ENCODE measurements around the gene GDF3. TPM values are rescaled to one million over a fixed set of nuclear protein-coding genes. Genes with fewer than 3 reads are reported as not detected.
A peak's percentile ranks its signal among the peaks of the same experiment; 100 is the strongest.

The GDF3 gene
- total RNA-seq, 3 donors from 2014 or later, result not detected

- Histone ChIP-seq H3K9me3 (no peaks in the 10 kb centered on the region), H3K4me1 (ENCODE audit: low read depth) (no peaks in the 10 kb centered on the region), H3K4me3 (no peak overlapping the region), H3K36me3 (ENCODE audit: low read depth) (no peaks in the 10 kb centered on the region)
- DNase-seq (no peak), ATAC-seq (no peak)
- TF ChIP-seq, protein P1, sequence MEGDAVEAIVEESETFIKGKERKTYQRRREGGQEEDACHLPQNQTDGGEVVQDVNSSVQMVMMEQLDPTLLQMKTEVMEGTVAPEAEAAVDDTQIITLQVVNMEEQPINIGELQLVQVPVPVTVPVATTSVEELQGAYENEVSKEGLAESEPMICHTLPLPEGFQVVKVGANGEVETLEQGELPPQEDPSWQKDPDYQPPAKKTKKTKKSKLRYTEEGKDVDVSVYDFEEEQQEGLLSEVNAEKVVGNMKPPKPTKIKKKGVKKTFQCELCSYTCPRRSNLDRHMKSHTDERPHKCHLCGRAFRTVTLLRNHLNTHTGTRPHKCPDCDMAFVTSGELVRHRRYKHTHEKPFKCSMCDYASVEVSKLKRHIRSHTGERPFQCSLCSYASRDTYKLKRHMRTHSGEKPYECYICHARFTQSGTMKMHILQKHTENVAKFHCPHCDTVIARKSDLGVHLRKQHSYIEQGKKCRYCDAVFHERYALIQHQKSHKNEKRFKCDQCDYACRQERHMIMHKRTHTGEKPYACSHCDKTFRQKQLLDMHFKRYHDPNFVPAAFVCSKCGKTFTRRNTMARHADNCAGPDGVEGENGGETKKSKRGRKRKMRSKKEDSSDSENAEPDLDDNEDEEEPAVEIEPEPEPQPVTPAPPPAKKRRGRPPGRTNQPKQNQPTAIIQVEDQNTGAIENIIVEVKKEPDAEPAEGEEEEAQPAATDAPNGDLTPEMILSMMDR (IDR thresholded peaks at IDR 0.05), result no peak
- intact Hi-C loops (cut with DNase I, micrococcal nuclease), result no loop called here
Measured at GRCh38 chr12:7705846-7706245, 10.3 kb upstream of the GDF3 start.

DNA sequence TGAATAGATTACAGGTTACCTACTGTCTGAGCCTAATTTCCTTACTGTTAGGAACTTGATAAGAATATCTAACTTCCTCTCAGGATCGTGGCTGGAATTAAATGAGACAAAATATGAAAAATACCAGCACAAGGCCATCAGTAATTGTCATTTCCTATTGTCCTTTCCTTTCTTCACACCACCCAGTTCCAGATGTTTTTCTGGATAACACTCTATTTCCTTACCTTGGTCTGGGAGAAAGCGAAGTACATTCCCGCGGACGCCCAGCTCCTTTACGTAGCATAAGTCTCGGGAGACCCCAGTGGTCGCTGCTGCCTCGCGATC is 376 bp downstream of the GDF3 start:
- Histone ChIP-seq H3K9me3 (no peaks in the 10 kb centered on the region), H3K4me3 (no peak overlapping the region), H3K36me3 (ENCODE audit: low read depth) (no peaks in the 10 kb centered on the region), H3K4me1 (ENCODE audit: low read depth) (no peaks in the 10 kb centered on the region)
- DNase-seq (no peak), ATAC-seq (no peak)
- intact Hi-C loops (cut with DNase I, micrococcal nuclease), result no loop called here
- TF ChIP-seq, protein P1 (IDR thresholded peaks at IDR 0.05), result no peak

GRCh38 chr12:7694556-7695236 is 879 bp downstream of the GDF3 start:
- TF ChIP-seq, protein P1 (IDR thresholded peaks at IDR 0.05), result no peak
- no peak overlapping the region for H3K4me3 ChIP-seq
- intact Hi-C loops (cut with DNase I, micrococcal nuclease), result no loop called here
- H3K9me3 ChIP-seq, result no peaks in the 10 kb centered on the region
- H3K4me1 ChIP-seq (ENCODE audit: low read depth), result no peaks in the 10 kb centered on the region
- H3K36me3 ChIP-seq (ENCODE audit: low read depth), result no peaks in the 10 kb centered on the region
- DNase-seq, result no peak
- ATAC-seq, result no peak

DNA sequence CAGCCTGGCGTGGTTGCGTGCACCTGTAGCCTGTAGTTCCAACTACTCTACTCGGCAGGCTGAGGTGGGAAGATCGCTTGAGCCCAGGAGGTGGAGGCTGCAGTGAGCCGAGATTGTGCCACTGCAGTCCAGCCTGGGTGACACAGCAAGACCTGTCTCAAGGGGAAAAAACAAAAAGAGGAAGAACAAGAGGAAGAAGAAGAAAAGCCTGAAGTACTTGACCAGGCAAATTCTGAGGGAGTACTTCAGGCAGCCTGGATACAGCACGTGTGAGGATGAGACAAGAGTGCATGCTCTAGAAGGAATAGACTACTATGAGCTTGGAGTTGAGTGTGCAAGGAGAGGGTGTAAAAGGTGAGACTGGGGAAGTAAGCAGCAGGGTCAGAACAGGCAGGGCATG is 1.8 kb downstream of the GDF3 start:
- DNase-seq, result no peak
- TF ChIP-seq, protein P1 (IDR thresholded peaks at IDR 0.05), result no peak
- Histone ChIP-seq H3K9me3 (no peaks in the 10 kb centered on the region), H3K4me1 (ENCODE audit: low read depth) (no peaks in the 10 kb centered on the region), H3K36me3 (ENCODE audit: low read depth) (no peaks in the 10 kb centered on the region), H3K4me3 (no peak overlapping the region)
- ATAC-seq, result peak; percentile 8
- intact Hi-C loops (cut with DNase I, micrococcal nuclease), result no loop called here

- TF ChIP-seq, protein P1 (IDR thresholded peaks at IDR 0.05), result no peak
- intact Hi-C loops (cut with DNase I, micrococcal nuclease), result no loop called here
- Histone ChIP-seq H3K4me1 (ENCODE audit: low read depth) (no peaks in the 10 kb centered on the region), H3K36me3 (ENCODE audit: low read depth) (no peaks in the 10 kb centered on the region), H3K9me3 (no peaks in the 10 kb centered on the region), H3K4me3 (no peak overlapping the region)
- ATAC-seq, result no peak
- no peak for DNase-seq
Measured at GRCh38 chr12:7681535-7681934, 14.0 kb downstream of the GDF3 start.
